Mucosa of descending colon (tissue), 3 donors: ENCODE measurements around the gene PLD5. TPM values are rescaled to one million over a fixed set of nuclear protein-coding genes. Genes with fewer than 3 reads are reported as not detected.

Experiments
- ATAC-seq: fragments of 200-7000 bp; cut with Tn5 transposase; one replicate; pipeline ENCODE4 v1.9.1; 2020; ENCODE audit warnings: mild to moderate bottlenecking, moderate library complexity
- DNase-seq, 3 donors: peaks; one replicate each; pipeline ENCODE4 v3.0.0-alpha.2; 2020
- H3K36me3 ChIP-seq: fragments of 200-600 bp; one replicate; pipeline ENCODE4 v1.8.0; 2021; ENCODE audit warnings: low read depth, mild to moderate bottlenecking
- H3K4me1 ChIP-seq: fragments of 200-600 bp; one replicate; pipeline ENCODE4 v1.8.0; 2021; ENCODE audit warnings: low read depth, mild to moderate bottlenecking
- H3K4me3 ChIP-seq: fragments of 200-600 bp; one replicate; pipeline ENCODE4 v1.8.0; 2021; ENCODE audit warnings: mild to moderate bottlenecking
- H3K9me3 ChIP-seq: fragments of 200-600 bp; one replicate; pipeline ENCODE4 v1.8.0; 2021; ENCODE audit warnings: mild to moderate bottlenecking
- intact Hi-C, 2 donors: fragments of 100-400 bp; cut with DNase I in 1 of 2; cut with micrococcal nuclease in 1 of 2; formaldehyde crosslinking; loops; one replicate each; pipeline versions ENCODE4 v1.11.0 to v1.11.1; 2022; cut with DNase I, micrococcal nuclease
- total RNA-seq, 3 donors: library from RNA; stranded (reverse); fragmentation: NEBNext Ultra II Directional in 2 of 3; extraction: Animal tissue kit (Norgen Biotek cat#: 25700) in 2 of 3; gene quantifications; one replicate each; pipeline versions ENCODE4 v1.2.1 to v1.2.4, GENCODE V29; 2021 to 2023
- TF ChIP-seq, protein P1 (sequence below): fragments of 200-600 bp; IDR thresholded peaks from one replicate; pipeline ENCODE4 v1.8.0; 2022; ENCODE audit warnings: antibody characterized with exemption, mild to moderate bottlenecking
- donor health status: DM: no; HTN: no; CAD: no; lungs with moderate emphysema.
- donor health status: DM: no; HTN: no; CAD: no.
- donor health status: DM: no; HTN: yes; CAD: no.

PLD5 gene
- total RNA-seq, 3 donors from 2014 or later: 0.54 TPM; not detected in 2

DNA sequence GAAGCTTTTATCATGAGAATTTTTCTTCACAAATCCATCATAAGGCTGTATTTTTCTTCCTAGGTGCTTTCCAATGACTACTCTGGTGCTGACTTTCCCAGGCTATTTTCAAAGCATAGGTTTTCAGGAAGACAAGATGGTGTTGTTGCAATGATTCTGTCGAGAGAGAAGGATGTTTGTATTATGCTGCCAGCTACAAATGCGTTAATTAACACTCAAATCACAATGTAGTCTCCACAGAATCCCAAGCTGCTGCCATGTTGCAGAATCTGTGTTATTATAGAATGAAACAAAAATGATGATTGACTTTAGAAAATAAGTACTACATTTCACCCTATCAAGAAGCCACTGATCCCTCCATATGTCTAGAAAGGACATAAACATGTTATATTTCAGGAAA, 346.1 kb downstream of the PLD5 start:
- no peak overlapping the region for H3K4me3 ChIP-seq
- DNase-seq (no peak), ATAC-seq (no peak)
- peaks cover 20% of the 10 kb centered on the region for H3K9me3 ChIP-seq
- no peaks in the 10 kb centered on the region for H3K36me3 ChIP-seq
- intact Hi-C loops: no loop called here
- TF ChIP-seq, protein P1, sequence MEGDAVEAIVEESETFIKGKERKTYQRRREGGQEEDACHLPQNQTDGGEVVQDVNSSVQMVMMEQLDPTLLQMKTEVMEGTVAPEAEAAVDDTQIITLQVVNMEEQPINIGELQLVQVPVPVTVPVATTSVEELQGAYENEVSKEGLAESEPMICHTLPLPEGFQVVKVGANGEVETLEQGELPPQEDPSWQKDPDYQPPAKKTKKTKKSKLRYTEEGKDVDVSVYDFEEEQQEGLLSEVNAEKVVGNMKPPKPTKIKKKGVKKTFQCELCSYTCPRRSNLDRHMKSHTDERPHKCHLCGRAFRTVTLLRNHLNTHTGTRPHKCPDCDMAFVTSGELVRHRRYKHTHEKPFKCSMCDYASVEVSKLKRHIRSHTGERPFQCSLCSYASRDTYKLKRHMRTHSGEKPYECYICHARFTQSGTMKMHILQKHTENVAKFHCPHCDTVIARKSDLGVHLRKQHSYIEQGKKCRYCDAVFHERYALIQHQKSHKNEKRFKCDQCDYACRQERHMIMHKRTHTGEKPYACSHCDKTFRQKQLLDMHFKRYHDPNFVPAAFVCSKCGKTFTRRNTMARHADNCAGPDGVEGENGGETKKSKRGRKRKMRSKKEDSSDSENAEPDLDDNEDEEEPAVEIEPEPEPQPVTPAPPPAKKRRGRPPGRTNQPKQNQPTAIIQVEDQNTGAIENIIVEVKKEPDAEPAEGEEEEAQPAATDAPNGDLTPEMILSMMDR: no peak
- H3K4me1 ChIP-seq: no peaks in the 10 kb centered on the region

DNA sequence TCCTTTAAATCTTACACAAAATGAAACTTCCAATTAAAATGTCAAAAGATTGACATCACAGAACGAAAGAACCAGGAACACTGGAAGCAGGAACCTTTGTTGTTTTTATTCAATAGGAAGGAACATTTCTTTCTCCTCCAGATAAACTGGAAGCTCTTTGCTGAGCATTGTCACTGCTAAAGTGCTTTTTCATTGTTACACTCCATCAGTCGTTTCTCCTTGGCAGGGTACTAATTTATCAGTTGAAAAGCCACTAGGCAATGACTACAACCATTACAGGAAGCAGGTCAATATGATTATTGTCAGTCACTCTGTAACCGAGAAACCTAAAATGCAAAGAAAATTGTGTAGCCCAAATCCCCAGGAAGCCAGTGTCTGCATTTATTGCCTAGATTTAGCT, 362.4 kb downstream of the PLD5 start:
- peaks cover 30% of the 10 kb centered on the region for H3K9me3 ChIP-seq
- H3K36me3 ChIP-seq: no peaks in the 10 kb centered on the region
- DNase-seq (no peak), ATAC-seq (no peak)
- TF ChIP-seq, protein P1: no peak
- no peak overlapping the region for H3K4me3 ChIP-seq
- intact Hi-C loops: no loop called here
- H3K4me1 ChIP-seq: no peaks in the 10 kb centered on the region

DNA sequence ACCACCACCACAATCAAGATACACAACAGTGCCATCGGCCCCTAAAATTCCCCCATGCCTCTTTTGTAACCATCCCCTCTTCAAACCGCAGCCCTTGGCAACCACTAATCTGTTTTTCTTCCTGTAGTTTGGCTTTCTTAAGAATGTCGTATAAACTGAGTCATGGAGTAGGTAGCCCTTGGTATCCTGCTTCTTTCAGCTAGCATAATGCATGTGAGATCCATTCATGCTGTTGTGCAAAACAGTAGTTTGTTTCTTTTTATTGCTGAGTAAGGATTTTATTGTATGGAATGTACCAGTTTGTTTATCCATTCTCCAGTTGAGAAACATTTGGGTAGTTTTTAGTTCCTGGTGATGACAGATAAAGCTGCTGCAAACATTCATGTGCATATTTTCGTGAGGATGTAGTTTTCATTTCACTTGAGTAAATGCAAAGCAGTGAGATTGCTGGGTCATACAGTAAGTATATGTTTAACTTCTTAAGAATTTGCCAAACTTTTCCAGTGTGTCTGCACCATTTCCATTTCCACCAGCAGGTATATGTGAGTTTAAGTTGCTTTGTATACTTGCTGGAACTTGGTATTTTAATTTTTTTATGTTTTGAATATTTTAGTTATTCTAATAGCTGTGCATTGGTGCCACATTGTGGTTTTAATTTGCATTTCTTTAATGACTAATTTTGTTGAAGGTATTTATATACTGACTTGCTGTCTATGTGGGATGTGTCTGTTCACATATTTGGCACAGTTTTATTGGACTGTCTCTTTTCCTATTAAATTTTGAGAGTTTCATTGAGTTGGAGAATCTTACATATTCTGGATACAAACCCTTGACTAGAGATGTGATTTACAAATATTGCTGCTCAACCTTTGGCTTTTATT, 377.2 kb downstream of the PLD5 start:
- DNase-seq: no peak
- TF ChIP-seq, protein P1: no peak
- Histone ChIP-seq H3K4me3 (no peak overlapping the region), H3K4me1 (no peaks in the 10 kb centered on the region), H3K9me3 (peaks cover 15% of the 10 kb centered on the region), H3K36me3 (no peaks in the 10 kb centered on the region)
- intact Hi-C loops: no loop called here
- no peak for ATAC-seq

DNA sequence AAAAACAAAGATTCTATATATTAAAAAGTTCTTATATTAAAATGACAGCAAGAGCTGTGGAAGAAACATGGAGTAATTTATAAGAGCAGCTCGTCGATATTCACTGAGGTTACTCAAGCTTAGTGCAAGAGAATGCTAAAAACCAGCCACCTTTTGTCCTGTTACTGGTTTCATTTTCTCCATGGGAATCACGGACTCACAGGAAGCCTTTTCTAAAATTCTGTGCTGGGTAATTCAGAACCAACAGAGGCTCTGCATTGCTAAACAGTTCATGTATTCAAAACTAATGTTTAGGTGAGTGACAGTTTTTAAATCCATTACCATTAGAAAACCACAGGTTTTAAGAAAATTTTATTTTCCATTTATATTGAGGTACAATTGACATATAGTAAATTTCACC, 377.8 kb downstream of the PLD5 start:
- Histone ChIP-seq H3K36me3 (no peaks in the 10 kb centered on the region), H3K9me3 (peaks cover 14% of the 10 kb centered on the region), H3K4me1 (no peaks in the 10 kb centered on the region), H3K4me3 (no peak overlapping the region)
- TF ChIP-seq, protein P1: no peak
- ATAC-seq: no peak
- intact Hi-C loops: no loop called here
- no peak for DNase-seq

DNA sequence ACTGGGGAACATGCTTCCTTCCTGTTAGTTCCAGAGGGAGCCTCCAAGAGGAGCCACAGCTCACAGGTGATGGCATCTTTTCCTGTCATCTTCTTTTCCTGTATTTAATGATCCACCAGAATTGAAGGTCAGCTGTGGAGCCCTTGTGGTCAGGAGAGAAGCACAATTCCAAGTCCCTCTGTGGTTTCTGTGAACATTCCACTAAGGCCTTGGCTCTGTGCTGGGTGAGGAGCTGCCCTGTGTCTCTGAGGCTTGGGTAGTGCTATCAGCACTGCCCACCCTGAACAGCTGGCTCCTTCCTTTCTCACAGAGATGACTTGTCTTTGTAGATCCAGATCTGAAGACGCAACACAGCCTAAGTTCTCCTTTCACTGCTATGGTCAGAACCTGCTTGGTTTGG, 383.7 kb downstream of the PLD5 start:
- Histone ChIP-seq H3K4me1 (no peaks in the 10 kb centered on the region), H3K4me3 (no peak overlapping the region), H3K9me3 (no peaks in the 10 kb centered on the region), H3K36me3 (no peaks in the 10 kb centered on the region)
- DNase-seq (no peak), ATAC-seq (no peak)
- TF ChIP-seq, protein P1: no peak
- intact Hi-C loops: no loop called here
